ENCODE data around the gene ABHD17C.

ABHD17C gene

GRCh38 chr15:80787316-80787715 lies 92.2 kb downstream of the ABHD17C start:
- DNase-seq (ENCODE audit: low spot score), result no peak

GRCh38 chr15:80788536-80788935 lies 93.4 kb downstream of the ABHD17C start:
- DNase-seq (ENCODE audit: low spot score), result no peak

- peak; percentile 39 for DNase-seq (ENCODE audit: low spot score)
Observed at GRCh38 chr15:80789296-80789695, 94.2 kb downstream of the ABHD17C start.

- no peak for DNase-seq (ENCODE audit: low spot score)
Observed at GRCh38 chr15:80789796-80790195, 94.7 kb downstream of the ABHD17C start.

- DNase-seq (ENCODE audit: low spot score), result no peak
Observed at GRCh38 chr15:80790236-80790635, 95.1 kb downstream of the ABHD17C start.

GRCh38 chr15:80791004-80791403 lies 95.9 kb downstream of the ABHD17C start:
- no peak for DNase-seq (ENCODE audit: low spot score)

- no peak for DNase-seq (ENCODE audit: low spot score)
Observed at GRCh38 chr15:80796407-80796806, 101.3 kb downstream of the ABHD17C start.

GRCh38 chr15:80798911-80799310 lies 103.8 kb downstream of the ABHD17C start:
- no peak for DNase-seq (ENCODE audit: low spot score)

- no peak for DNase-seq (ENCODE audit: low spot score)
Observed at GRCh38 chr15:80800067-80800466, 105.0 kb downstream of the ABHD17C start.

- no peak for DNase-seq (ENCODE audit: low spot score)
Observed at GRCh38 chr15:80801891-80802680, 107.0 kb downstream of the ABHD17C start.

GRCh38 chr15:80803580-80804525 lies 108.7 kb downstream of the ABHD17C start:
- DNase-seq (ENCODE audit: low spot score), result no peak

GRCh38 chr15:80804970-80805495 lies 109.9 kb downstream of the ABHD17C start:
- no peak for DNase-seq (ENCODE audit: low spot score)
